ENCODE measurements around the gene UNCX. TPM values are rescaled to one million over a fixed set of nuclear protein-coding genes. Genes with fewer than 3 reads are reported as not detected.
A peak's percentile ranks its signal among the peaks of the same experiment; 100 is the strongest.

Gene UNCX
- not detected in 2 replicates for total RNA-seq (2014; rRNA removed; shearing (Covaris generic))
- not detected in 2 replicates for polyA plus RNA-seq (2016; fragmentation: Nextera tagmentation; extraction: Ambion mirVana)
- long read RNA-seq = 0 reads

- peaks cover 50% of the 10 kb centered on the region for H3K4me1 ChIP-seq (ENCODE audit: insufficient read depth)
- peak within 1 kb of the TSS; percentile 49 for H3K4me3 ChIP-seq
- DNase-seq (ENCODE audit: low spot score) (peak; percentile 90), ATAC-seq (no peak)
- H3K9me2 ChIP-seq (ENCODE audit: insufficient read depth) = no peaks in the 10 kb centered on the region
- peaks cover 26% of the 10 kb centered on the region for H3F3A ChIP-seq (replicated peaks; ENCODE audit: low read depth)
- TF ChIP-seq JUNB (IDR thresholded peaks at IDR 0.05; ENCODE audit: unreplicated experiment) = no peak
- peak; percentile 81 for TF ChIP-seq CREB1 (CRISPR knock-in tag; IDR thresholded peaks at IDR 0.05; ENCODE audit: low read depth)
- H3K4me1 Mint-ChIP-seq = peaks cover 42% of the 10 kb centered on the region
- no peaks in the 10 kb centered on the region for H3K36me3 ChIP-seq (ENCODE audit: insufficient read depth)
- H3K27ac ChIP-seq (ENCODE audit: low read depth) = no peak within 1 kb of the TSS
- H3K27me3 ChIP-seq (ENCODE audit: insufficient read depth) = peaks cover 88% of the 10 kb centered on the region
- H4K20me1 ChIP-seq (replicated peaks; ENCODE audit: insufficient read depth) = 0 out of 2 replicates have a peak, but pooled peaks cover 17% of the 10 kb centered on the region
- H3K36me3 Mint-ChIP-seq (ENCODE audit: low read depth) = peaks cover 3% of the 10 kb centered on the region; the same call in 1 of the 3 replicates
- peak within 1 kb of the TSS; percentile 39; the same call in 2 of the 3 replicates for H3K4me3 Mint-ChIP-seq
- H2AFZ ChIP-seq = no peak within 1 kb of the TSS
- H3K27ac Mint-ChIP-seq = no peak within 1 kb of the TSS
- peaks cover 77% of the 10 kb centered on the region for H3K27me3 Mint-ChIP-seq (ENCODE audit: insufficient read depth, low read depth, poor library complexity)
- no peaks in the 10 kb centered on the region for H3K79me2 ChIP-seq (replicated peaks; ENCODE audit: insufficient read depth)
- peak within 1 kb of the TSS; percentile 80 for H3K4me2 ChIP-seq
- peaks cover 5% of the 10 kb centered on the region for H3K9me3 Mint-ChIP-seq
Measured at GRCh38 chr7:1232623-1233332, at the start of gene UNCX. UNCX (plus strand) TSS chr7:1232872; CDS start chr7:1233018, 146 bp downstream.

- Mint-ChIP-seq H3K36me3 (ENCODE audit: low read depth) (peaks cover 6% of the 10 kb centered on the region; the same call in 2 of the 3 replicates), H3K27me3 (ENCODE audit: insufficient read depth, low read depth, poor library complexity) (peaks cover 33% of the 10 kb centered on the region), H3K27ac (no peak overlapping the region), H3K4me1 (no peaks in the 10 kb centered on the region), H3K4me3 (no peak overlapping the region), H3K9me3 (peaks cover 33% of the 10 kb centered on the region)
- DNase-seq (ENCODE audit: low spot score) = no peak
- no peaks in the 10 kb centered on the region for H3F3A ChIP-seq (replicated peaks; ENCODE audit: low read depth)
- no peaks in the 10 kb centered on the region for H3K9me2 ChIP-seq (ENCODE audit: insufficient read depth)
- ATAC-seq = no peak
- no peaks in the 10 kb centered on the region for H3K27me3 ChIP-seq (ENCODE audit: insufficient read depth)
- H4K20me1 ChIP-seq (replicated peaks; ENCODE audit: insufficient read depth) = no peaks in the 10 kb centered on the region
- H2AFZ ChIP-seq = no peak overlapping the region
- H3K4me1 ChIP-seq (ENCODE audit: insufficient read depth) = no peaks in the 10 kb centered on the region
- no peaks in the 10 kb centered on the region for H3K79me2 ChIP-seq (replicated peaks; ENCODE audit: insufficient read depth)
- no peak overlapping the region for H3K4me3 ChIP-seq
- no peak overlapping the region for H3K4me2 ChIP-seq
- no peaks in the 10 kb centered on the region for H3K36me3 ChIP-seq (ENCODE audit: insufficient read depth)
- no peak for TF ChIP-seq REST (IDR thresholded peaks at IDR 0.05; ENCODE audit: unreplicated experiment)
- no peak for TF ChIP-seq ETS1 (IDR thresholded peaks at IDR 0.05)
- TF ChIP-seq EZH2 (IDR thresholded peaks at IDR 0.05; ENCODE audit: low read depth, unreplicated experiment) = no peak
- TF ChIP-seq NANOG (IDR thresholded peaks at IDR 0.05; ENCODE audit: borderline replicate concordance) = no peak
- no peak for TF ChIP-seq POLR2AphosphoS5 (IDR thresholded peaks at IDR 0.05; ENCODE audit: low read depth)
- no peak for TF ChIP-seq CREB1 (CRISPR knock-in tag; IDR thresholded peaks at IDR 0.05; ENCODE audit: low read depth)
- no peak for TF ChIP-seq CTCF (conservative IDR thresholded peaks at IDR 0.05; ENCODE audit: low read depth in 2 of 2)
- no peak for TF ChIP-seq STAT1 (IDR thresholded peaks at IDR 0.05; ENCODE audit: unreplicated experiment)
- TF ChIP-seq ZNF331 (CRISPR knock-in tag; IDR thresholded peaks at IDR 0.05; ENCODE audit: low read depth) = no peak
- TF ChIP-seq ZNF114 (CRISPR knock-in tag; IDR thresholded peaks at IDR 0.05) = no peak
- no peak overlapping the region for H3K27ac ChIP-seq (ENCODE audit: low read depth)
Measured at GRCh38 chr7:1187127-1187526, 45.5 kb upstream of the UNCX start.
